HCT116 (cell line): ENCODE results near the gene CADPS2. TPM values are rescaled to one million over a fixed set of nuclear protein-coding genes. Genes with fewer than 3 reads are reported as not detected.

Source experiments
- ATAC-seq: fragments of 200-7000 bp; cut with Tn5 transposase; 2 replicates; pipeline ENCODE4 v1.9.1; 2020; ENCODE audit warnings: mild to moderate bottlenecking, moderate library complexity
- BruUV-seq: library from RNA; stranded (reverse); fragments of 400-500 nt; replicated peaks from 2 replicates; lab custom pipeline; 2021; lab: Mats Ljungman, UMichigan
- CTCF ChIA-PET: fragments of 300-600 bp; sonication (Branson Sonifier 250); formaldehyde crosslinking; loops from one replicate; lab custom pipeline; 2021; ENCODE audit warnings: antibody characterized with exemption; lab: Charles Lee
- POLR2A ChIA-PET: fragments of 300-600, 350-600 bp; sonication (Branson Sonifier 250); formaldehyde crosslinking; loops from one replicate; lab custom pipeline; 2021; ENCODE audit warnings: antibody characterized with exemption; lab: Charles Lee
- RAD21 ChIA-PET, 2 experiments: fragments of 300-600 bp; sonication (Branson Sonifier 250); formaldehyde crosslinking; loops; one replicate each; lab custom pipeline; 2023; ENCODE audit warnings: low total read pairs in 2 of 2; ENCODE audit not compliant: uncharacterized antibody in 2 of 2, unreplicated experiment in 2 of 2, low non-redundant PET in 1 of 2; lab: Charles Lee
- DNase-seq: peaks from one replicate; pipeline ENCODE4 v3.0.0-alpha.2; 2010; ENCODE audit warnings: low read depth, low spot score
- H2AFZ ChIP-seq: fragments of 200-600 bp; shearing (Covaris generic), sonication (generic); 2 replicates; pipeline ENCODE4 v1.6.1; 2017; ENCODE audit warnings: low read depth, mixed run types, mixed read lengths, antibody characterized with exemption, low read length; ENCODE audit not compliant: poor library complexity, severe bottlenecking
- H3K27ac ChIP-seq: 2 replicates; pipeline ENCODE4 v1.5.1; 2012; ENCODE audit warnings: low read depth, low read length
- H3K27me3 ChIP-seq: fragments of 200-600 bp; sonication (generic); 2 replicates; pipeline ENCODE4 v1.6.1; 2016; ENCODE audit warnings: mixed run types, low read length, mixed read lengths; ENCODE audit not compliant: insufficient read depth
- H3K36me3 ChIP-seq, 2 experiments: fragments of 200-500 bp in 1 of 2; fragments of 200-600 bp in 1 of 2; sonication (Bioruptor generic) in 1 of 2; sonication (generic) in 1 of 2; 2 replicates each; pipeline versions ENCODE4 v1.5.1 to v1.6.1; 2014 to 2016; ENCODE audit warnings: low read length in 2 of 2, inconsistent platforms in 1 of 2, mixed read lengths in 1 of 2, mixed run types in 1 of 2; ENCODE audit not compliant: insufficient read depth in 2 of 2, control insufficient read depth in 1 of 2
- H3K4me1 ChIP-seq, 2 experiments: fragments of 200-600 bp in 1 of 2; sonication (generic) in 1 of 2; 2 replicates each; pipeline versions ENCODE4 v1.5.1 to v1.6.1; 2012 to 2017; ENCODE audit warnings: low read length in 2 of 2, inconsistent platforms in 1 of 2, mild to moderate bottlenecking in 1 of 2, mixed read lengths in 1 of 2, mixed run types in 1 of 2, moderate library complexity in 1 of 2; ENCODE audit not compliant: insufficient read depth in 2 of 2, control insufficient read depth in 1 of 2
- H3K4me2 ChIP-seq: fragments of 200-600 bp; sonication (generic); 2 replicates; pipeline ENCODE4 v1.6.1; 2017; ENCODE audit warnings: mixed run types, low read length, mixed read lengths
- H3K4me3 ChIP-seq, 2 experiments: fragments of 200-600 bp in 1 of 2; sonication (generic) in 1 of 2; replicated peaks in 1 of 2; 2 replicates each; pipeline ENCODE4 v1.5.1; 2011 to 2016; ENCODE audit warnings: low read length in 2 of 2, control low read depth in 1 of 2, low read depth in 1 of 2, mild to moderate bottlenecking in 1 of 2, mixed read lengths in 1 of 2, mixed run types in 1 of 2
- H3K79me2 ChIP-seq: fragments of 200-600 bp; sonication (generic); 2 replicates; pipeline ENCODE4 v1.6.1; 2017; ENCODE audit warnings: mild to moderate bottlenecking, mixed run types, low read length, moderate library complexity, mixed read lengths; ENCODE audit not compliant: insufficient read depth
- H3K9ac ChIP-seq: fragments of 200-600 bp; sonication (generic); 2 replicates; pipeline ENCODE4 v1.6.1; 2016; ENCODE audit warnings: low read length, mixed read lengths
- H3K9me2 ChIP-seq: fragments of 200-600 bp; sonication (generic), shearing (Covaris generic); 2 replicates; pipeline ENCODE4 v1.6.1; 2017; ENCODE audit warnings: mixed run types, mild to moderate bottlenecking, moderate library complexity; ENCODE audit not compliant: insufficient read depth
- H3K9me3 ChIP-seq, 2 experiments: fragments of 200-500 bp in 1 of 2; fragments of 200-600 bp in 1 of 2; sonication (Bioruptor generic) in 1 of 2; sonication (generic) in 1 of 2; 2 replicates each; pipeline ENCODE4 v1.6.1; 2014 to 2017; ENCODE audit warnings: low read length in 2 of 2, mixed read lengths in 2 of 2, inconsistent platforms in 1 of 2, low read depth in 1 of 2, mild to moderate bottlenecking in 1 of 2, mixed run types in 1 of 2, moderate library complexity in 1 of 2; ENCODE audit not compliant: control insufficient read depth in 1 of 2, insufficient read depth in 1 of 2
- H4K20me1 ChIP-seq: fragments of 200-600 bp; sonication (generic), shearing (Covaris generic); 2 replicates; pipeline ENCODE4 v1.6.1; 2017; ENCODE audit warnings: mixed run types, mild to moderate bottlenecking, moderate library complexity; ENCODE audit not compliant: insufficient read depth
- CBX3 ChIP-seq: IDR thresholded peaks from 2 replicates; pipeline ENCODE4 v1.6.1; 2012; ENCODE audit warnings: low read depth
- CEBPB ChIP-seq: IDR thresholded peaks from 2 replicates; pipeline ENCODE4 v1.6.1; 2012; ENCODE audit warnings: low read depth
- EZH2 ChIP-seq: fragments of 200-600 bp; sonication (generic); IDR thresholded peaks from 2 replicates; pipeline ENCODE4 v1.6.1; 2017; ENCODE audit warnings: antibody characterized with exemption, mixed run types
- EZH2phosphoT487 ChIP-seq: fragments of 200-600 bp; IDR thresholded peaks from 2 replicates; pipeline ENCODE4 v1.6.1; 2018; ENCODE audit warnings: antibody characterized with exemption, borderline replicate concordance
- FOSL1 ChIP-seq: IDR thresholded peaks from 2 replicates; pipeline ENCODE4 v1.6.1; 2012; ENCODE audit warnings: low read depth
- JUND ChIP-seq: IDR thresholded peaks from 2 replicates; pipeline ENCODE4 v1.6.1; 2012
- POLR2A ChIP-seq: IDR thresholded peaks from 2 replicates; pipeline ENCODE4 v1.7.0; 2011; ENCODE audit warnings: borderline replicate concordance; ENCODE audit not compliant: insufficient read depth, insufficient read length; ENCODE audit errors: extremely low read depth
- POLR2AphosphoS5 ChIP-seq: IDR thresholded peaks from 2 replicates; pipeline ENCODE4 v1.6.1; 2011; ENCODE audit warnings: mild to moderate bottlenecking, low read depth, low read length, moderate library complexity
- RAD21 ChIP-seq: IDR thresholded peaks from 2 replicates; pipeline ENCODE4 v1.6.1; 2012; ENCODE audit warnings: low read depth, mild to moderate bottlenecking
- REST ChIP-seq: IDR thresholded peaks from 2 replicates; pipeline ENCODE4 v1.6.1; 2012; ENCODE audit warnings: low read depth
- SIN3A ChIP-seq: IDR thresholded peaks from 2 replicates; pipeline ENCODE4 v1.6.1; 2012; ENCODE audit warnings: low read depth
- TCF7L2 ChIP-seq: IDR thresholded peaks from 2 replicates; pipeline ENCODE4 v1.7.0; 2011; ENCODE audit warnings: borderline replicate concordance, inconsistent platforms; ENCODE audit not compliant: insufficient read depth, insufficient read length; ENCODE audit errors: extremely low read depth
- YY1 ChIP-seq: IDR thresholded peaks from 2 replicates; pipeline ENCODE4 v1.6.1; 2011; ENCODE audit warnings: low read length, low read depth, moderate library complexity, mild to moderate bottlenecking; ENCODE audit not compliant: insufficient replicate concordance; ENCODE audit errors: extremely low read depth
- ZBTB33 ChIP-seq: IDR thresholded peaks from 2 replicates; pipeline ENCODE4 v1.6.1; 2011; ENCODE audit warnings: mild to moderate bottlenecking, low read length, moderate library complexity; ENCODE audit not compliant: insufficient replicate concordance; ENCODE audit errors: extremely low read depth
- ZFX ChIP-seq: fragments of 450-650 bp; IDR thresholded peaks from 2 replicates; pipeline ENCODE4 v1.6.1; 2017
- ZNF274 ChIP-seq: fragments of 200-500 bp; sonication (Bioruptor generic); IDR thresholded peaks from 2 replicates; pipeline ENCODE4 v1.6.1; 2014; ENCODE audit warnings: mild to moderate bottlenecking, low read depth, low read length, inconsistent platforms
- intact Hi-C: fragments of 100-400 bp; cut with micrococcal nuclease; formaldehyde crosslinking; loops from 2 replicates; pipeline ENCODE4 v1.10.0; 2022
- total RNA-seq: library from RNA; stranded (reverse); gene quantifications from one replicate; pipeline ENCODE4 v1.2.1, GENCODE V29; 2021; ENCODE audit not compliant: unreplicated experiment

The CADPS2 gene
- total RNA-seq, 1 experiment from 2014 or later = 7.5 TPM

DNA sequence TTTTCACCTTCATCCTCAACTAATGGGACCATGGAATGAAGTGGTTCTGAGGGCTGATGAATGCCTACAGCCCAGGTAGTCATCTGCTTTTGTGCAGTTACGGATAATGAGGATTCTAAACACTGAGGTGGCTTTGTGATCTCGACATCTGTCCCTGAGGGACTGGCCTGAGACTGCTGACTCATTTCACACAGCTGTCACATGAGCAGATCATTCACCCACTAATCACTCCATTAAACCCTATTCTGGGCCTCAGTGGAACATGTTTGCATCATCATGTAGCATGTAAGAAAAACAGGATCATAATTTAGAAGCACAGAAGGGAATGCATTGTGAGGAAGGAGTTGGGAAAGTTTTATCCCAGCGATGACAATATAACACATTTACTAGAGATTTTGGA lies 502.3 kb downstream of the CADPS2 start:
- H3K27me3 ChIP-seq = no peaks in the 10 kb centered on the region
- ATAC-seq (no peak), DNase-seq (no peak)
- no peak overlapping the region for H3K27ac ChIP-seq
- TF ChIP-seq POLR2AphosphoS5 (no peak), SIN3A (no peak), ZNF274 (no peak), POLR2A (no peak), ZFX (no peak), YY1 (no peak), CEBPB (no peak), REST (no peak), FOSL1 (no peak), EZH2 (no peak), JUND (no peak), CBX3 (no peak), ZBTB33 (no peak), EZH2phosphoT487 (no peak), TCF7L2 (no peak), RAD21 (no peak)
- intact Hi-C loops = no loop called here
- H4K20me1 ChIP-seq = no peaks in the 10 kb centered on the region
- H3K9me3 ChIP-seq = no peaks in the 10 kb centered on the region
- RAD21 ChIA-PET = no interaction called here
- H3K4me1 ChIP-seq = no peaks in the 10 kb centered on the region
- BruUV-seq = no TSS peak
- H3K4me2 ChIP-seq = no peak overlapping the region
- no peak overlapping the region for H3K9ac ChIP-seq
- no peak overlapping the region for H3K4me3 ChIP-seq
- POLR2A ChIA-PET = no interaction called here
- no peak overlapping the region for H2AFZ ChIP-seq
- CTCF ChIA-PET = no interaction called here
- H3K36me3 ChIP-seq = no peaks in the 10 kb centered on the region
- no peaks in the 10 kb centered on the region for H3K9me2 ChIP-seq
- H3K79me2 ChIP-seq = no peaks in the 10 kb centered on the region
